ENCODE results near the gene HSD17B8.

Gene HSD17B8

DNA sequence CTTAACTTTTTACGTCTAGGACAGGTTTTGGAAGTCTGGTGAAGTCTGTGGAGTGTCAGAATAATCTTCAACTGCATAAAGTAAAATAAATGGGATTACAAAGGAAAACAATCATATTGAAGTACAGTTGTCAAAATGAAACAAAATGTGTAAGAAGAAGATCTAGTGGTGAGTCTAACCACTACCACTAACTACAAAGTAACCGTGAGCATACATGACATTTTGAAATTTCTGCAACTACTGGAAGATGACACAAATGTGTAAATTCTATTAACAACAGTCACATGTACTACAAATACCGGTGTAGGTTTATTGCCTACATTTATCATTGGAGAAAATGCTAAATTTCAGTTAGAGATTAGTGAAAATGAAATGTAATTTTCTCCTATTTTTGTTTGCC lies 37.5 kb downstream of the HSD17B8 start:
- no peak for DNase-seq (ENCODE audit: low spot score)

DNA sequence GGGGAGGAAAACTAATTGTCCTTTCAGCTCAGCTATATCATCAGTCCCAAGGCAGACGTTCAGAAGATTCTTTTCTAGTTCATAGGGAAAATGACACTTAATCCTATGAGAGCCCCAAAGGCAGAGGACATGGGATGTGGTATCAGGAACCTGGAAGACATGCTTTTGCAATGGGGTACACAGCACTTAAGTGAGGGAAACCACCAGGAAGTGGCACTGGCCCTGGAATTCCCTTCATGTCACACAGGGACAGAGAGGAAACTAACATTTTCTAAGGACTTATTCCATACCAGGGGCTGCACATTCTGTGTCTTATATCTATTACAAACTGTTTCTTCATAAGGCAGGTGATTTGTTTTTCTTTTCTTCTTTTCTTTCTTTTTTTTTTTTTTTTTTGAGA lies 39.0 kb downstream of the HSD17B8 start:
- no peak for DNase-seq (ENCODE audit: low spot score)

DNA sequence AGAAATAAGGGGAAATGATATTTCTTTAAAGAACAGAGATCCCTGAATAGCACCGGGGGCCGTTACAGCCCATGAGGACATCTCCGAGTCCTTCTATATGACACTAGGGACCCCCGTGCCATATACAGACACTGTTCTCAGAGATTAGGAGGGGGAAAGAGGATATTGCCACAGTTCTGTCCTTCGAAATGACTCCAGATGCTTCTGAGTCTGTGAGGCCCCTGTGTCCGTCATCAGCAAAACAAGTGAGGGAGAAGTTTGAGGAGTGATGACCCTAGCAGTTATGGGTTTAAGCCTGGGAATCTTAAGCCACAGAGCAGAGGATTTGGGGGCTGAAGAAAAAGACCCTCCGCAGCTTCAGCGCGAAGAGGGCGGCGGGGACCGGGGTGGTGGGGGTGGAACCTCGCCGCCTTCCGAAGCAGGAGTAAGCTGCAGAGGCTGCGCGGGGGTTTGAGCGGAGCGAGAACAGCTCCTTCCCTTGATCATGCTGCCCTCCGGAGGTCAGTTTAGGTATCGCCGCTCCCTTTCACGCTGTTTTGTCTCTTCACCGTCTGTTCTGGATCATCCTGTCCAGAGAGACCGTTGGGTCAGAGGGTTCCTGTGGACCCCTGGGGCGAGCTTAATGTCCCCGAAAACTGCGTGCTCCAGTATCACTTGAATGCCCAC lies 43.7 kb downstream of the HSD17B8 start:
- DNase-seq (ENCODE audit: low spot score), result peak; percentile 50

DNA sequence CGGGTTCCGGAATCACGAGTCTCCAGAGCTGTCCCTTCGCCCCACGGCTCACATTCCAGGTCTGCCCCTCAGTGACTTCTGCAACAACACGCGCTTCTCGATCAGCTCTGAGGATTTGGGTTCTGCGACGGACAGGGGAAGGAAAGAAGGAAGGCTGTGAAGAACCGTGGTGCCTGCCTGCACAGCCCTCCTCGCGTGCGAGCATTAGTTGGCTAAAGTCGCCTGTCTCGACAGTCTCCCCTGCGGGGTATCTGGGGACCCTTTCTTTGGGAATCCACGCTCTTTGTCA lies 44.1 kb downstream of the HSD17B8 start:
- no peak for DNase-seq (ENCODE audit: low spot score)

DNA sequence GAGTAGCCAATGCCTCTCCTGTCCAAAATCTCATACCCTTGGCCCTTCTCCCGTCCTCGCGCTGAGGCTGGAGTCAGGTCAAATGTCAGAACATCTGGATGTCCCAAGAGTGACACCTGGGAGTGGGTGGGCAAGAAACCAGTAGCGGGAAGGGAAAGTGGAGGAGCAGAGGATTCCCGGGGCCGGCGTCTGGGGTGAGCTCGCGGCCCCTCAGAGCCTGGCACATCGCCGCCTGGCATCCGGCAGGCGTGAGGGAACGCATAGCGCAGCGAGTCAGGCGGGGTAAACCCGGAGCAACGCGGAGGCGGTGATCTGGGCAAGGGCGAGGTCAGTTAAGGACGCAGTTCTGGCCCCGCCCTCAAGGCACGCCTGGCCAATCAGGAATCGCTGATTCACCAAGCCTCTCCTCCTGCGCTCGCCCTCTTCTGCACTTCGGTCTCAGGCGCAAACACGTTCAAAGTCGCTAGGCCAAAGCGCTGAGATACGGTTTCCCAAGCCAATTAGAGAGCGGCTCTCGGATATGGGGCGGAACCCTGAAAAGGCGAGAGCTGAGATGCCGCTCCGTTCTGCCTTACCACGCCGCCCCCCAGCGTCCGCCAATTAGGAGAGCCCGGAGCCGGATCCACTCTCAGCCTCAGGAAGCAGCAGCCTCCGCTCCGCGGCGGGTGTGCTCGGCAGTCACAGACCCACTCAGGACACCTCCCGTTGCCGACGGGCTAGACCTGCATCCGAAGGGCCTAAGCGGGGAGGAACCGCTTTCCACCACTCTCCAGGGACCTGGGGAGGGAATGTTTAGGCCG lies 44.7 kb downstream of the HSD17B8 start:
- DNase-seq (ENCODE audit: low spot score), result peak; percentile 89

DNA sequence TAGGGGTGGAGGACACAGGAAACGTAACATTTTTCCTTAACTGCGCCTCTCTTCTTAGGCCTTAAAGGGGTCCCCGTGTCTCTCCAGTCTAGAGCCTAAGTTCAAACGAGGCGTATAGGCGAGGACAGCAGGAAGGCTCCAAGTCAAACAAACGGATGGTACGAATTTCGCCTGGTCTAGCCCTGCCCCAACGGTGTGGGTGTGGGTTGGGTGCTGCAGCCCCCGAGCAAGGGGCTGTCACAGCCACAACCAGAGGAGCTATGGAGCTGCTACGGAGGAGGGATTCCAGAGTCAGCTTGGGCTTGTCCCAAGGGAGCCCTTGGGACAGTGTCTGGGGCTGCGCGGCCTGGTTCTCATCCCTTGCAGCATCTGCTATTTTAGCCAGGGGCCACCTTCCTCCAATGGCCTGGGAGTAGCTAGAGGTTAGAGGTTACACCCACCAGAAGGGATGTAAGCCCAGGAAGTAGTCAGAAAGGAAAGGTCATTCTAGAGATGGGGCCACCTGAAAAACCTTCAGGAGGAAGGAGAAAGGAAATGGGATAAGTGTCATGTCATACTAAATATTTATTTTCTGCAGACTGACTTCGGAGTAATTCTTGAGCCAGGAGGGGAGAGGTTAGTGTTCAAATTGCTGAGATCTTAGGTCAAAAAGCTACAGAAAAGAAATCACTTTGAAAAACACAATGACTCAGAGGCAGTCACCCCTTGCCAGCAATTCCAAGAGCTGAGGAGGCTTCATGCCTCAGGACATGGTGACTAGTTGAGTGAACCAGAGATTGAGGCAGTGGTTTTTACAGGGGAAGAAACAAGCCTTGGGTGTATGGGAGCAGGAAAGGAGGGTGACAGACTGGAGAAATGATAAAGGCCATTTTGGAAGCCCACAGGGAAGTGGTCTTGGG lies 45.5 kb downstream of the HSD17B8 start:
- DNase-seq (ENCODE audit: low spot score), result peak; percentile 50

DNA sequence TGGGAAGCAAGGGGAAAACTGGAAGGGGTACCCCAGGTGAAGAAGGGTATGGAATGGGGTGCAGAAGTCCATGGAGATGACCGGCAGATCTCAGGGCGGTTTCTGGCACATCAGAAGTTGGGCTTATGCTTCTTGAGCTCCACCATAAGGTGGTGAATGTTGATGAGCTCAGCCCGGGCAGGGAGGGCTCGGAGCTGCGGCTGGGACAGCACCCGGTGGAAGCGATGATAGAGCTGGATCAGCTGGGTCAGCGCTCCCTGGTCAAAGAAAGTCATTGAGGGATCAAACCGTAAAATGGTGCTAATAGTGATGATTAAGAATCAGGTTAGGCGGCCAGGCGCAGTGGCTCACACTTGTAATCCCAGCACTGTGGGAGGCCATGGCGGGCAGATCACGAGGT lies 46.3 kb downstream of the HSD17B8 start:
- no peak for DNase-seq (ENCODE audit: low spot score)

DNA sequence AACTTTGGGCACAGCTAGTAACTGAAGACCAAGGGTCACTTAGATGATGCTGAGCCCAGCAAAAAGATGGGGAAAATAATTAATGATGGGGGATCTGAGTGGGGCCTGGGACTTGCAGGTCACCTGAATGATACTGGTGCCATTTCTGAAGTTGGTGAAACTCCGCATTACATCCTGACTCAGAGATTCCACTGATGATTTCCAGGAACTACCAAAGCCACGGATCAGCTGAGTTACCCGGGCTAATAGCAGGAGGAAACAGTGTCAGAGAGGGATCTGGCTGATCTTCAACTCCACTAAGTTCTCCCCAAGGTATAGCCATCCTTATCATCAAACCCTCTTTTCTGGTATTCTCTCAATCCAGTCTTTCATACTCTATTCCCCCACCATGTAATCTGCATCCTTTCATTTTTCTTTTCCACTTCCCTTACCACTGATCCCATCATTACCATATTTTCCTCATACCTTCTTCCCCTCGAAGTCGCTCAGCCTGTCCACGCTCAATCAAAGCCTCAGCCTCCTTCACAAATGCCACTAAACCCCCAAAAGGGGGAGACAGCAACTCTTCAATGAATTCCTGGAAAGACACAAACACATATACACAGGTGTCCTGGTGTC lies 47.0 kb downstream of the HSD17B8 start:
- no peak for DNase-seq (ENCODE audit: low spot score)

DNA sequence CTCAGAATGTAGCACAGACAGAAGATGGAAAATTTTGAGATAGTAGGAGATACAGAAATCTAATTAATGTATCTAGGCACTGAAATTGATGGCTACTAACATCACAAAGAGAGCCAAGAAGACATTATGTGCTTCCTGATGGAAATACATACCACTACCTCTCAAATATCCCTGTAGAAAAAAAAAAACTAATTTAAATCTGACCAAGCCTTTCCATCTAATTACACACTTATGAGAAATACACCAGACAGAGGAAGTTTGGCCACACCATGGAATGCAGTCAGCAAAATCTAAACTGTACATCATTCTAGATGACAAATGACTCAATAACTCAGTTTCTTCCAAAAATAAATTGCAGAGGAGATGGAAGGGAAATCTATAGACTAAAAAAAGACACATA lies 48.3 kb downstream of the HSD17B8 start:
- no peak for DNase-seq (ENCODE audit: low spot score)

DNA sequence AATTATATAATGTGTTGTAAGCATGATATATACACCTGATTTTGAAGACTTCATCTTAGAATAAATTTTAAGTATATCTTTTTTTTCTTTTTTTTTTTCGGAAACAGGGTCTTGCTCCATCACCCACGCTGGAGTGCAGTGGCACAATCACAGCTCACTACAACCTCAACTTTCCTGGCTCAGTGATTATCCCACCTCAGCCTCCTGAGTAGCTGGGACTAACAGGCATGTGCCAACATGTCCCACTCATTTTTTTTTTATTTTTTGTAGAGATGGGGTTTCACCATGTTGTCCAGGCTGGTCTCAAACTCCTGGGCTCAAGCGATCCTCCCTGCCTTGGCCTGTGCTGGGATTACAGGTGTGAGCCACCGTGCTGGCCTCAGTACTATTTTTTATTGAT lies 50.1 kb downstream of the HSD17B8 start:
- no peak for DNase-seq (ENCODE audit: low spot score)
